ENCODE results near the gene PPM1E.
"Not testable (repeated sequence)": the region's sequence is repeated elsewhere in the genome, so short reads cannot be mapped to it uniquely, and the experiment has no call there.

The PPM1E gene

GRCh38 chr17:58755577-58756245, at the start of gene PPM1E:
Gene PPM1E (plus strand): TSS chr17:58755854.
- peak; percentile 91 to 98 (median 95) for DNase-seq

GRCh38 chr17:58706351-58707140, 49.1 kb upstream of the PPM1E start:
- no peak for DNase-seq

GRCh38 chr17:58710948-58711552, 44.6 kb upstream of the PPM1E start:
- peak; percentile 27 to 81 (median 56) for DNase-seq

GRCh38 chr17:58722274-58722673, 33.4 kb upstream of the PPM1E start:
- no peak for DNase-seq

GRCh38 chr17:58722696-58723095, 33.0 kb upstream of the PPM1E start:
- DNase-seq = no peak

GRCh38 chr17:58728798-58729197, 26.9 kb upstream of the PPM1E start:
- no peak for DNase-seq

- no peak for DNase-seq
Measured at GRCh38 chr17:58730937-58731336, 24.7 kb upstream of the PPM1E start.

- DNase-seq = no peak
Measured at GRCh38 chr17:58734040-58734439, 21.6 kb upstream of the PPM1E start.

- no peak for DNase-seq
Measured at GRCh38 chr17:58734811-58735210, 20.8 kb upstream of the PPM1E start.

- no peak for DNase-seq
Measured at GRCh38 chr17:58741121-58741625, 14.5 kb upstream of the PPM1E start.

- no peak for DNase-seq
Measured at GRCh38 chr17:58747674-58748073, 8.0 kb upstream of the PPM1E start.

- not testable (repeated sequence) for DNase-seq
Measured at GRCh38 chr17:58749627-58750026, 6.0 kb upstream of the PPM1E start.

- DNase-seq = peak in 1 of 3 experiments; percentile 32
Measured at GRCh38 chr17:58753026-58753425, 2.6 kb upstream of the PPM1E start.

GRCh38 chr17:58755269-58755576, 431 bp upstream of the PPM1E start:
- DNase-seq = no peak

- peak; percentile 33 to 76 (median 76) for DNase-seq
Measured at GRCh38 chr17:58756246-58757161, 850 bp downstream of the PPM1E start.

- DNase-seq = no peak
Measured at GRCh38 chr17:58757162-58757613, 1.5 kb downstream of the PPM1E start.

GRCh38 chr17:58758890-58759289, 3.2 kb downstream of the PPM1E start:
- DNase-seq = no peak

GRCh38 chr17:58759522-58759921, 3.9 kb downstream of the PPM1E start:
- peak in 1 of 3 experiments; percentile 4 for DNase-seq

- no peak for DNase-seq
Measured at GRCh38 chr17:58760248-58760647, 4.6 kb downstream of the PPM1E start.

GRCh38 chr17:58763263-58763662, 7.6 kb downstream of the PPM1E start:
- no peak for DNase-seq

GRCh38 chr17:58764373-58764772, 8.7 kb downstream of the PPM1E start:
- DNase-seq = peak in 1 of 3 experiments; percentile 53

GRCh38 chr17:58778482-58778881, 22.8 kb downstream of the PPM1E start:
- not testable (repeated sequence) for DNase-seq

GRCh38 chr17:58779446-58779845, 23.8 kb downstream of the PPM1E start:
- DNase-seq = no peak

Data from NCI-H1417 (cell line).